Transverse colon (tissue), 4 donors: ENCODE measurements around the gene KREMEN2.

Experiments used
- CTCF ChIP-seq, 5 experiments: fragments of 200-600 bp in 3 of 5; fragments of 450-650 bp in 2 of 5; sonication (generic) in 3 of 5; IDR thresholded peaks; 1 replicate in 2 of 5; 2 replicates in 3 of 5; pipeline ENCODE4 v1.5.1; 2016 to 2017; ENCODE audit warnings: antibody characterized with exemption in 5 of 5, inconsistent platforms in 3 of 5, mild to moderate bottlenecking in 2 of 5, moderate library complexity in 1 of 5
- EP300 ChIP-seq: sonication (generic); formaldehyde crosslinking; IDR thresholded peaks from one replicate; pipeline ENCODE4 v1.6.1; 2017; ENCODE audit warnings: antibody characterized with exemption, low read depth
- POLR2A ChIP-seq: fragments of 450-650 bp; IDR thresholded peaks from one replicate; pipeline ENCODE4 v1.6.1; 2016; ENCODE audit warnings: antibody characterized with exemption, mild to moderate bottlenecking, moderate library complexity
- POLR2AphosphoS5 ChIP-seq, 3 donors: sonication (generic); formaldehyde crosslinking; IDR thresholded peaks; one replicate each; pipeline ENCODE4 v1.6.1; 2016; ENCODE audit warnings: antibody characterized with exemption in 3 of 3

DNA sequence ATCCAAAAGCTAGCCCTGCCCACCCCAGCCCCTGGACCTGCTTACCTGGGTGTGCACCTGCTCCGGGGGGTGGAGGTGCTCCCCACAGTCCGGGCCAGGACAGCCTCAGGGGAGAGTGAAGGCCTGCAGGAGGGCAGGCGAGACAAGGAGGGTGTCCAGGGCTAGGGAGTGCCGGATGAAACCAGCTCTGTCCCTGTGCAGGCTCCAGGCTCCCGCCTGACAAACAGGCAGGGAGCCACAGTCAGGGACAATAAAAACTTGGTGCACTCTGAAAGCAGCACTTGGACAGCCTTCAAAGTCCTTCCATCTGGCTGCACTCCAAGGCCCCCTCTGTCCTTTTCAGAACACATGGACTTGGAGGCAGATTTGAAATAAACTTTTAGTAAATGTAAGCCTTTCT is 9.0 kb downstream of the KREMEN2 start:
- TF ChIP-seq EP300: no peak
- no peak for TF ChIP-seq POLR2A
- no peak for TF ChIP-seq CTCF (IDR thresholded peaks at IDR 0.05)
- TF ChIP-seq POLR2AphosphoS5 (IDR thresholded peaks at IDR 0.05): no peak
